ENCODE results near the gene MIOS.
"Not testable (repeated sequence)": the region's sequence is repeated elsewhere in the genome, so short reads cannot be mapped to it uniquely, and the experiment has no call there.

The MIOS gene

DNA sequence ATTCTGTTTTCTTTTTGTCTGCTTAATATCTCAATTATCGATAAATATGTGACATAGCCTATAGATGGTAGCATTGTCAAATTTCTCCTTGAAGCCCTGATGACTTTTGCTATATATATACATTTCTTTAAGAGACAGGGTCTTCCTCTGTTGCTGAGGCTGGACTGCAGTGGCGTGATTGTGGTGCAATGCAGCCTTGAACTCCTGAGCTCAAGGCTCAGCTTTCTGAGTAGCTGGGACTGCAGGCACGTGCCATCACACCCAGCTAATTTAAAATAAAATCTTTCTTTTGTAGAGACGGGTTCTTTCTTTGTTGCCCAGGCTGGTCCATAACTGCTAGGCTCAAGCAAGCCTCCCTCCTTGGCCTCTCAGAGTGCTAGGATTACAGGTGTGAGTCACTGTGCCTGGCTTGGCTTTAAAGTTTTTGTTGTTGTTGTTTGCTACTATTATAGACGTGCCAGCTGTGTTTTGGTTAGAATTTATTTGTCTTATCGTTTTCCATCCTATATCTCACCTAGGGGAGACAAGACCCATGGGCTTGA, 80.9 kb downstream of the MIOS start:
- no peak for DNase-seq (ENCODE audit: low read depth)

GRCh38 chr7:7650682-7651206, 84.1 kb downstream of the MIOS start:
- no peak for DNase-seq (ENCODE audit: low read depth)

- DNase-seq (ENCODE audit: low read depth) = no peak
Measured at GRCh38 chr7:7651479-7651878, 84.8 kb downstream of the MIOS start.

DNA sequence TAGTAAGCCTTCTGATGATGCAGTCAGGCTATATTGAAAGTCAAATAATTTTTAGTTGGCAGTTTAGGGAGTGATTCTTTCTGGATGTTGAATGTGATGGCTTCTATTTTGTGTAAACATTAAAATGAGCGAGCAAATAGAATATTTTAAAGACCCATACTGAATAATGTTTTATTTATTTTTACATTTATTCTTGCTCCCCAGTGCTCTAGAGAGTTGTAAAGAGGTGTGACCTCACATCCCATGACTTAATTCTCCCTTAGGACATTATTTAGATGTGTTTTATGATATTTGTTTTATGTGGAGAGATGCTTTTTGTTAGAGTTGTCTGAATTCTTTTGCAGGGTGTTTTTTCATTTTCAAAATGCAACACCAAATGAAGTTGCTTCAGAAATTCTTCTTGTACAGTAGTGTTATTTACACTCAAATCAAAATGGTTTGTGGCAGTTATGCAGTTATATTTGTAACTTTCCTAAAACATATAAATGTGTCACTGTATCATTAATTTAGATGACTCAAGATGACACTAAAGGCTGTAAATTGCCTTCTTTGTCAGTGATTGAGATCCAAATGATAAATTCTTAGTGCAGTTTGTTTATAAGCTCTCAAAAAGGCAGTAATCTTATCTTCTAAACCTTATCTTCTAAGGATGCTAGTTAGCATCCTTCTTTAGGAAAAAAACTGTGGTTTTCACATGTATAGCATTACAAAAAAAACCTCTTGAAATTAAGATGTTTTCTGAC, 86.3 kb downstream of the MIOS start:
- no peak for DNase-seq (ENCODE audit: low read depth)

DNA sequence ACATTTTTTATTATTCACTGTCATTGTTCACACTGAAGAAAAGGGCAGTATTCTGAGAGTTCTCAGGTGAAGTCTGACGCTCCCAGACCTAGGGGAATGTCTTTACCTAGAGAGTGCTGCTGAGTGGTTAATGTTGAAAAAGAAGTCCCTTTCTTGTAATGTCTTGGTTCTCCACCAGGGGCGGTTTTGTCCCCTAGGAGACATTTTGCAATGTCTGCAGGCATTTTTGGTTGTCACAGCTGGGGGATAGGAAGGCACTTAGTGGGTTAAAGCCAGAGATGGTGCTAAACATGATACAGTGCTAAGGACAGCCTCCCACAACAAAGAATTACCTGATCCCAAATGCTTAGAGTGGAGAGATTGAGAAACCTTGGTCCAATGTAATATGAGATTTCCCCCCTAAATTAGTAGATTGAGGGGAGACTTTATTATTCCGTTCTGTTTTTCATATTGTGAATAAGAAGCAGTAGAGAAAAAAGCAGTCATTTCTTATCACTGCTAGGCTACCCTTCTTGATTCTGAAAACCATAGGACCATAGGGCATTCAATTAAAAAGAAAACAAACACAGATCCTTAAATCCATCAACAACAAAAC, 87.0 kb downstream of the MIOS start:
- no peak for DNase-seq (ENCODE audit: low read depth)

DNA sequence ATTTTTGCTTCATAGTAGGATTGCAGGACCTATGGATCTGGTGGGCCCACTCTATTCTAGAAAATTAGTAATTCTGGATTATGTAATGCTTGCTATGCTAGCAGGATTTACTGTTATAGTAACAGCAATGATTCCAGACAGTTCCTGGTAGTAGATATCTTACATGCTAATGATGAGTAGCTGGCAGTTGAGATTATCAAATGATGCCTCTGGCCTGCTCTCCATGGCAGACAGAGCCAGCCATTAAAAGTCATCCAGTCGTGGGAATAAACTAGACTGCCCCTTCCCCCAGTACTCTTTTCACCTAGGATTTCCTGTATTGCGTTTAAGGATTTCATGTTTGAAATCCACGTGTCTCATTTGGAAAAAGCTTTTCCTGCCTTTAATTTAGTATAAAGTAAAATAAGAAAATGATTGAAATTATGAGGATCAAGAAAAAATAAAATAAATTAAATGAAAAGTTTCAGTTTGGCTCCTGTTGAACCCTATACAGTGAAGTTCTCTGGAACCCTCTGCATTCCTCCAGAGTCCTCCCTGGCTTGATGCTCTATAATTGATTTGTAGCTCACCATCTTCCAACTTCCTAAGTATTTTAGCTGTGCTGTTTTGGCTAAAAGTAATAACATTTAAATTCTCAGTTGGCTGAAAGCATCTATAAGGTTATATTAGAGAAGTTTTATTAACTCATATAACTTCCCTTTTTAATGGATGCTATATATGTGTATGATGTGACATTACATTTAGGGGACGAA, 88.5 kb downstream of the MIOS start:
- DNase-seq (ENCODE audit: low read depth) = peak; percentile 63

- not testable (repeated sequence) for DNase-seq (ENCODE audit: low read depth)
Measured at GRCh38 chr7:7656459-7656858, 89.8 kb downstream of the MIOS start.
